Stomach (tissue), 4 donors: ENCODE measurements around the gene LMAN1.

ENCODE experiments used
- EP300 ChIP-seq: sonication (generic); formaldehyde crosslinking; IDR thresholded peaks from one replicate; pipeline ENCODE4 v1.6.1; 2017; ENCODE audit warnings: antibody characterized with exemption
- POLR2A ChIP-seq, 4 donors: fragments of 450-650 bp; IDR thresholded peaks; one replicate each; pipeline ENCODE4 v1.6.1; 2016; ENCODE audit warnings: antibody characterized with exemption in 4 of 4, control low read depth in 2 of 4, mild to moderate bottlenecking in 1 of 4, moderate library complexity in 1 of 4
- TF ChIP-seq, protein P1 (sequence below), 7 experiments: fragments of 450-650 bp in 4 of 7; fragments of 200-600 bp in 3 of 7; sonication (generic) in 3 of 7; IDR thresholded peaks; one replicate each; pipeline ENCODE4 v1.5.1; 2016 to 2019; ENCODE audit warnings: antibody characterized with exemption in 7 of 7, control low read depth in 2 of 7, mild to moderate bottlenecking in 1 of 7

DNA sequence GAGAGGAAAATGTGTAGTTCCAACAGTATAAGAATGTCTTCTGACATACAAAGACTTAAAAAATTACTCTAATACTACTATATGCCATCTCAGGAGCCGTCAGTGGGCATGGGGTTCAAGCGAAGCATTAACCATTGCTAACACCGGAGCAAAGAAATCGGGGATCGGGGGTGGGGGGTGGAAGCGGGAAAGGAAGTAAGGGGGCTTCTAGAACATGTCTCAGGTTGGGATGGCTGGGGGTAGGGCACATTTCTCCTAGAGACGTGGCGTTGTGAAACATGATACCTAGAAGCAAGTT, 702 bp downstream of the LMAN1 start:
- TF ChIP-seq EP300, result no peak
- TF ChIP-seq, protein P1, sequence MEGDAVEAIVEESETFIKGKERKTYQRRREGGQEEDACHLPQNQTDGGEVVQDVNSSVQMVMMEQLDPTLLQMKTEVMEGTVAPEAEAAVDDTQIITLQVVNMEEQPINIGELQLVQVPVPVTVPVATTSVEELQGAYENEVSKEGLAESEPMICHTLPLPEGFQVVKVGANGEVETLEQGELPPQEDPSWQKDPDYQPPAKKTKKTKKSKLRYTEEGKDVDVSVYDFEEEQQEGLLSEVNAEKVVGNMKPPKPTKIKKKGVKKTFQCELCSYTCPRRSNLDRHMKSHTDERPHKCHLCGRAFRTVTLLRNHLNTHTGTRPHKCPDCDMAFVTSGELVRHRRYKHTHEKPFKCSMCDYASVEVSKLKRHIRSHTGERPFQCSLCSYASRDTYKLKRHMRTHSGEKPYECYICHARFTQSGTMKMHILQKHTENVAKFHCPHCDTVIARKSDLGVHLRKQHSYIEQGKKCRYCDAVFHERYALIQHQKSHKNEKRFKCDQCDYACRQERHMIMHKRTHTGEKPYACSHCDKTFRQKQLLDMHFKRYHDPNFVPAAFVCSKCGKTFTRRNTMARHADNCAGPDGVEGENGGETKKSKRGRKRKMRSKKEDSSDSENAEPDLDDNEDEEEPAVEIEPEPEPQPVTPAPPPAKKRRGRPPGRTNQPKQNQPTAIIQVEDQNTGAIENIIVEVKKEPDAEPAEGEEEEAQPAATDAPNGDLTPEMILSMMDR (IDR thresholded peaks at IDR 0.05), result no peak
- TF ChIP-seq POLR2A (IDR thresholded peaks at IDR 0.05), result no peak
